PC-9 (cell line): ENCODE data around the gene SCRN1.

Experiments
- EZH2 ChIP-seq: fragments of 200-600 bp; sonication (generic); IDR thresholded peaks from 2 replicates; pipeline ENCODE4 v1.8.0; 2017; ENCODE audit warnings: antibody characterized with exemption, low read depth
- TF ChIP-seq, protein P1 (sequence below): fragments of 200-600 bp; sonication (generic); conservative IDR thresholded peaks from 2 replicates; pipeline ENCODE4 v1.6.1; 2017; ENCODE audit warnings: mixed run types, antibody characterized with exemption, mild to moderate bottlenecking, moderate library complexity

DNA sequence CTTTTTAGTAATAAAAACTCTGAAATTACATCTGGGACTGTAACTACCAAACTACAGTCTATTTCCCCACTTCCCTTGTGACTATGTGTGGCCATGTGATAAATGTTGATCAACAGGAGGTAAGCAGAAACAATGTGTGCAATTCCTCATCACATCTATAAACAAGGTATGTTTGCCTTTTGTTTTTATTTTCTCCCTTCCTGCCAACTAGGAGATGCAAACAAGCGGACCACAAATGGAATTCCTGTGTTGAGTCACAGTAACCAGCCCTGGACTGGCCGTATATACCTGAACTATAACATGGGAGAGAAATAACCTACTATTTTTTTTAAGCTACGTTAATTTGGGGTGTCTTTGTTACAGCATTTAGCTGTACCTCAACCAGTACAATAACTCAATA is 52.5 kb downstream of the SCRN1 start:
- TF ChIP-seq, protein P1, sequence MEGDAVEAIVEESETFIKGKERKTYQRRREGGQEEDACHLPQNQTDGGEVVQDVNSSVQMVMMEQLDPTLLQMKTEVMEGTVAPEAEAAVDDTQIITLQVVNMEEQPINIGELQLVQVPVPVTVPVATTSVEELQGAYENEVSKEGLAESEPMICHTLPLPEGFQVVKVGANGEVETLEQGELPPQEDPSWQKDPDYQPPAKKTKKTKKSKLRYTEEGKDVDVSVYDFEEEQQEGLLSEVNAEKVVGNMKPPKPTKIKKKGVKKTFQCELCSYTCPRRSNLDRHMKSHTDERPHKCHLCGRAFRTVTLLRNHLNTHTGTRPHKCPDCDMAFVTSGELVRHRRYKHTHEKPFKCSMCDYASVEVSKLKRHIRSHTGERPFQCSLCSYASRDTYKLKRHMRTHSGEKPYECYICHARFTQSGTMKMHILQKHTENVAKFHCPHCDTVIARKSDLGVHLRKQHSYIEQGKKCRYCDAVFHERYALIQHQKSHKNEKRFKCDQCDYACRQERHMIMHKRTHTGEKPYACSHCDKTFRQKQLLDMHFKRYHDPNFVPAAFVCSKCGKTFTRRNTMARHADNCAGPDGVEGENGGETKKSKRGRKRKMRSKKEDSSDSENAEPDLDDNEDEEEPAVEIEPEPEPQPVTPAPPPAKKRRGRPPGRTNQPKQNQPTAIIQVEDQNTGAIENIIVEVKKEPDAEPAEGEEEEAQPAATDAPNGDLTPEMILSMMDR: no peak
- no peak for TF ChIP-seq EZH2
